AG04449 (cell line): Measurements from ENCODE around the gene FARS2.

Source experiments
- CTCF ChIA-PET: fragments of 350-600 bp; formaldehyde crosslinking; extraction: SDS; loops from one replicate; lab custom pipeline; 2021; ENCODE audit warnings: antibody characterized with exemption; lab: Yijun Ruan, JAX
- POLR2A ChIA-PET: fragments of 400-600, 350-600 bp; formaldehyde crosslinking; extraction: SDS; loops from one replicate; lab custom pipeline; 2020; ENCODE audit warnings: antibody characterized with exemption, inconsistent platforms; lab: Yijun Ruan, JAX
- DNase-seq: peaks from one replicate; pipeline ENCODE4 v3.0.0-alpha.2; 2010; ENCODE audit warnings: low read depth, low spot score
- H3K4me3 ChIP-seq: 2 replicates; pipeline ENCODE4 v1.5.1; 2011; ENCODE audit warnings: low read depth, mild to moderate bottlenecking, control low read depth, low read length
- CTCF ChIP-seq: IDR thresholded peaks from one replicate; pipeline ENCODE4 v1.5.1; 2011; ENCODE audit warnings: mild to moderate bottlenecking, moderate library complexity, low read length, control low read depth, inconsistent platforms; ENCODE audit not compliant: insufficient read depth; ENCODE audit errors: missing control alignments

Gene FARS2

GRCh38 chr6:5217356-5217755, 44.0 kb upstream of the FARS2 start:
- DNase-seq = no peak
- H3K4me3 ChIP-seq = no peak overlapping the region

GRCh38 chr6:5219011-5219691, 42.2 kb upstream of the FARS2 start:
- ChIA-PET CTCF (interaction anchor here (0.6 to 1.6 kb wide), 7 partner anchors 10 to 845 kb away, joined by 3 to 6 read pairs (median 3); no protein-coding TSS in a partner anchor), POLR2A (no interaction called here)
- H3K4me3 ChIP-seq = no peak overlapping the region
- no peak for TF ChIP-seq CTCF
- no peak for DNase-seq

More at GRCh38 chr6:5217356-5217755, 44.0 kb upstream of the FARS2 start:
- CTCF ChIA-PET = interaction anchor here (0.8 to 1.8 kb wide), 5 partner anchors 9 to 186 kb away, joined by 3 to 7 read pairs (median 3); no protein-coding TSS in a partner anchor
- POLR2A ChIA-PET = no interaction called here
- TF ChIP-seq CTCF = no peak

GRCh38 chr6:5220443-5220842, 40.9 kb upstream of the FARS2 start:
- TF ChIP-seq CTCF = no peak
- ChIA-PET CTCF (interaction anchor here (1.2 kb wide), 2 partner anchors 19 to 27 kb away, joined by 3 read pairs; no protein-coding TSS in a partner anchor), POLR2A (no interaction called here)
- no peak for DNase-seq
- H3K4me3 ChIP-seq = no peak overlapping the region

GRCh38 chr6:5223309-5223708, 38.0 kb upstream of the FARS2 start:
- ChIA-PET CTCF (interaction anchor here (2.0 kb wide), 1 partner anchor 9 kb away, joined by 14 read pairs; no protein-coding TSS in a partner anchor), POLR2A (no interaction called here)
- H3K4me3 ChIP-seq = no peak overlapping the region
- no peak for TF ChIP-seq CTCF
- DNase-seq = no peak

- no peak for TF ChIP-seq CTCF
- no peak for DNase-seq
- ChIA-PET POLR2A (no interaction called here), CTCF (interaction anchor here (1.3 to 2.8 kb wide), 3 partner anchors 15 to 86 kb away, joined by 3 to 12 read pairs (median 3); no protein-coding TSS in a partner anchor)
- H3K4me3 ChIP-seq = no peak overlapping the region
These were observed 32.0 kb upstream of the FARS2 start for GRCh38 chr6:5229356-5229755.

- no peak for DNase-seq
- ChIA-PET CTCF (interaction anchor here (0.7 to 2.8 kb wide), 3 partner anchors 23 to 88 kb away, joined by 3 to 12 read pairs (median 3); no protein-coding TSS in a partner anchor), POLR2A (no interaction called here)
- H3K4me3 ChIP-seq = no peak overlapping the region
- no peak for TF ChIP-seq CTCF
These were observed 31.2 kb upstream of the FARS2 start for GRCh38 chr6:5230081-5230480.
